Measurements from ENCODE around the gene CYP27C1.
"Not testable (repeated sequence)": the region's sequence is repeated elsewhere in the genome, so short reads cannot be mapped to it uniquely, and the experiment has no call there.

Gene CYP27C1

GRCh38 chr2:127220102-127220767, at the start of gene CYP27C1:
Gene CYP27C1 (minus strand): TSS chr2:127220299. CDS start chr2:127220270, 29 bp downstream.
- DNase-seq, result no peak

- DNase-seq, result no peak
Measured at GRCh38 chr2:127261804-127262406, 41.8 kb upstream of the CYP27C1 start.

- DNase-seq, result no peak
Measured at GRCh38 chr2:127259355-127259754, 39.3 kb upstream of the CYP27C1 start.

- no peak for DNase-seq
Measured at GRCh38 chr2:127256866-127257265, 36.8 kb upstream of the CYP27C1 start.

GRCh38 chr2:127256381-127256780, 36.3 kb upstream of the CYP27C1 start:
- no peak for DNase-seq

- no peak for DNase-seq
Measured at GRCh38 chr2:127255721-127256120, 35.6 kb upstream of the CYP27C1 start.

- no peak for DNase-seq
Measured at GRCh38 chr2:127255146-127255545, 35.0 kb upstream of the CYP27C1 start.

- no peak for DNase-seq
Measured at GRCh38 chr2:127254386-127254981, 34.4 kb upstream of the CYP27C1 start.

- DNase-seq, result not testable (repeated sequence)
Measured at GRCh38 chr2:127241184-127241583, 21.1 kb upstream of the CYP27C1 start.

GRCh38 chr2:127239395-127239794, 19.3 kb upstream of the CYP27C1 start:
- no peak for DNase-seq

- not testable (repeated sequence) for DNase-seq
Measured at GRCh38 chr2:127237768-127238167, 17.7 kb upstream of the CYP27C1 start.

GRCh38 chr2:127235082-127235702, 15.1 kb upstream of the CYP27C1 start:
- DNase-seq, result no peak

- DNase-seq, result no peak
Measured at GRCh38 chr2:127233710-127234109, 13.6 kb upstream of the CYP27C1 start.

- DNase-seq, result no peak
Measured at GRCh38 chr2:127231130-127231865, 11.2 kb upstream of the CYP27C1 start.

- DNase-seq, result no peak
Measured at GRCh38 chr2:127229555-127229954, 9.5 kb upstream of the CYP27C1 start.

- no peak for DNase-seq
Measured at GRCh38 chr2:127228102-127228501, 8.0 kb upstream of the CYP27C1 start.

GRCh38 chr2:127227264-127227660, 7.2 kb upstream of the CYP27C1 start:
- not testable (repeated sequence) for DNase-seq

- no peak for DNase-seq
Measured at GRCh38 chr2:127226520-127227263, 6.6 kb upstream of the CYP27C1 start.

- DNase-seq, result no peak
Measured at GRCh38 chr2:127226132-127226519, 6.0 kb upstream of the CYP27C1 start.

GRCh38 chr2:127225186-127225960, 5.3 kb upstream of the CYP27C1 start:
- DNase-seq, result no peak

- DNase-seq, result not testable (repeated sequence)
Measured at GRCh38 chr2:127224135-127224534, 4.0 kb upstream of the CYP27C1 start.

Data from NCI-H1092 (cell line).